NCI-H146 treated with DMSO at 0.1 percent for 48 hours (cell line): ENCODE results near the gene MMP23B.

Experiments
- DNase-seq: peaks from one replicate; lab custom pipeline; 2025; ENCODE audit not compliant: unreplicated experiment; lab: John Stamatoyannopoulos, UW

The MMP23B gene

GRCh38 chr1:1618396-1619068 is 13.4 kb upstream of the MMP23B start:
- DNase-seq, result no peak

- DNase-seq, result no peak
These were observed 12.0 kb upstream of the MMP23B start for GRCh38 chr1:1619917-1620361.

- DNase-seq, result no peak
These were observed 11.4 kb upstream of the MMP23B start for GRCh38 chr1:1620433-1621139.

GRCh38 chr1:1621173-1622009 is 10.6 kb upstream of the MMP23B start:
- no peak for DNase-seq

- no peak for DNase-seq
These were observed 9.8 kb upstream of the MMP23B start for GRCh38 chr1:1622010-1622787.

GRCh38 chr1:1622788-1623094 is 9.2 kb upstream of the MMP23B start:
- DNase-seq, result no peak

- no peak for DNase-seq
These were observed 8.8 kb upstream of the MMP23B start for GRCh38 chr1:1623181-1623630.

GRCh38 chr1:1623631-1624442 is 8.1 kb upstream of the MMP23B start:
- no peak for DNase-seq

- DNase-seq, result no peak
These were observed 7.2 kb upstream of the MMP23B start for GRCh38 chr1:1624443-1625403.

GRCh38 chr1:1625404-1625775 is 6.6 kb upstream of the MMP23B start:
- no peak for DNase-seq

- DNase-seq, result no peak
These were observed 6.2 kb upstream of the MMP23B start for GRCh38 chr1:1625824-1626206.

- no peak for DNase-seq
These were observed 5.5 kb upstream of the MMP23B start for GRCh38 chr1:1626207-1627141.

- DNase-seq, result no peak
These were observed 4.6 kb upstream of the MMP23B start for GRCh38 chr1:1627261-1627828.

- DNase-seq, result no peak
These were observed 3.9 kb upstream of the MMP23B start for GRCh38 chr1:1627829-1628753.

GRCh38 chr1:1628754-1629429 is 3.1 kb upstream of the MMP23B start:
- no peak for DNase-seq
